GM12878 (cell line): ENCODE measurements around the gene CIPC. TPM values are rescaled to one million over a fixed set of nuclear protein-coding genes. Genes with fewer than 3 reads are reported as not detected.

Experiments used
- ATAC-seq: fragments of 200-7000 bp; cut with Tn5 transposase; 3 replicates; pipeline ENCODE4 v1.9.1; 2020; ENCODE audit warnings: mild to moderate bottlenecking, moderate library complexity
- BruUV-seq: library from RNA; stranded (reverse); fragments of 400-500 nt; replicated peaks from 2 replicates; lab custom pipeline; 2021; lab: Mats Ljungman, UMichigan
- CTCF ChIA-PET: fragments of 300-600 bp; sonication (Branson Sonifier 250); formaldehyde crosslinking; extraction: SDS; loops from one replicate; lab custom pipeline; 2021; ENCODE audit warnings: inconsistent platforms; lab: Yijun Ruan, JAX
- POLR2A ChIA-PET: fragments of 350-600 bp; formaldehyde crosslinking; extraction: SDS; loops from one replicate; lab custom pipeline; 2021; ENCODE audit warnings: inconsistent platforms; lab: Charles Lee
- RAD21 ChIA-PET: fragments of 300-600 bp; sonication (Branson Sonifier 250); formaldehyde crosslinking; loops from one replicate; lab custom pipeline; 2023; ENCODE audit warnings: antibody characterized with exemption; ENCODE audit not compliant: unreplicated experiment; lab: Charles Lee
- SMC1A ChIA-PET: fragments of 300-600 bp; sonication (Branson Sonifier 250); formaldehyde crosslinking; loops from one replicate; lab custom pipeline; 2023; ENCODE audit not compliant: unreplicated experiment, uncharacterized antibody; lab: Charles Lee
- DNase-seq: peaks from one replicate; pipeline ENCODE4 v3.0.0-alpha.2; 2011; ENCODE audit warnings: low read depth, low spot score
- FAIRE-seq: peaks from 3 replicates; lab custom pipeline; 2011; peaks lifted over from hg19 to GRCh38; lab: Jason Lieb, UNC
- H2AFZ ChIP-seq: 2 replicates; pipeline ENCODE4 v1.6.0; 2011; ENCODE audit warnings: low read depth, low read length, control low read depth; ENCODE audit not compliant: control insufficient read depth
- H3K27ac ChIP-seq: 2 replicates; pipeline ENCODE4 v1.5.1; 2011; ENCODE audit warnings: control low read depth; ENCODE audit not compliant: control insufficient read depth, insufficient read depth
- H3K27me3 ChIP-seq, 2 experiments: replicated peaks in 1 of 2; 2 replicates each; pipeline versions ENCODE4 v1.6.0 to v1.6.1; 2011; ENCODE audit warnings: low read length in 1 of 2; ENCODE audit not compliant: control insufficient read depth in 2 of 2, insufficient read depth in 2 of 2
- H3K36me3 ChIP-seq, 2 experiments: 2 replicates each; pipeline ENCODE4 v1.5.1; 2011; ENCODE audit warnings: low read length in 1 of 2; ENCODE audit not compliant: control insufficient read depth in 2 of 2, insufficient read depth in 2 of 2
- H3K4me1 ChIP-seq: 2 replicates; pipeline ENCODE4 v1.6.1; 2011; ENCODE audit warnings: mild to moderate bottlenecking, low read length, moderate library complexity, mixed read lengths; ENCODE audit not compliant: control insufficient read depth, insufficient read depth
- H3K4me2 ChIP-seq: 2 replicates; pipeline ENCODE4 v1.6.0; 2011; ENCODE audit warnings: control low read depth; ENCODE audit not compliant: control insufficient read depth, insufficient read depth
- H3K4me3 ChIP-seq: fragments of 200-600 bp; sonication (generic); 2 replicates; pipeline ENCODE4 v1.5.1; 2016
- H3K79me2 ChIP-seq: 2 replicates; pipeline ENCODE4 v1.6.0; 2011; ENCODE audit warnings: low read length; ENCODE audit not compliant: control insufficient read depth, insufficient read depth
- H3K9ac ChIP-seq: 2 replicates; pipeline ENCODE4 v1.8.0; 2011; ENCODE audit warnings: low read length, control low read depth, mixed read lengths; ENCODE audit not compliant: control insufficient read depth, insufficient read depth
- H3K9me3 ChIP-seq: replicated peaks from 3 replicates; pipeline ENCODE4 v1.5.1; 2011; ENCODE audit warnings: mild to moderate bottlenecking, low read length; ENCODE audit not compliant: control insufficient read depth, insufficient read depth
- H4K20me1 ChIP-seq: 2 replicates; pipeline ENCODE4 v1.6.0; 2011; ENCODE audit not compliant: control insufficient read depth, insufficient read depth
- GATAD2B ChIP-seq: fragments of 450-650 bp; conservative IDR thresholded peaks from 2 replicates; pipeline ENCODE4 v1.6.1; 2017; ENCODE audit warnings: low read depth, mild to moderate bottlenecking, moderate library complexity
- IKZF1 ChIP-seq: fragments of 450-650 bp; conservative IDR thresholded peaks from 2 replicates; pipeline ENCODE4 v1.6.1; 2017; ENCODE audit warnings: antibody characterized with exemption, mild to moderate bottlenecking
- MYB ChIP-seq: fragments of 150-350 bp; IDR thresholded peaks from 2 replicates; pipeline ENCODE4 v1.6.1; 2014; ENCODE audit warnings: mild to moderate bottlenecking, low read depth, low read length, borderline replicate concordance
- NFYB ChIP-seq: IDR thresholded peaks from 2 replicates; pipeline ENCODE4 v1.6.1; 2011; ENCODE audit warnings: low read depth, mild to moderate bottlenecking, low read length, improper control_type of control experiment, moderate library complexity; ENCODE audit not compliant: insufficient read depth
- PAX5 ChIP-seq: IDR thresholded peaks from 2 replicates; pipeline ENCODE4 v1.6.1; 2011; ENCODE audit warnings: low read depth, low read length, borderline replicate concordance
- RAD21 ChIP-seq: IDR thresholded peaks from 2 replicates; pipeline ENCODE4 v1.6.1; 2011; ENCODE audit warnings: mild to moderate bottlenecking, low read depth, low read length, moderate library complexity; ENCODE audit not compliant: insufficient read depth
- SMAD5 ChIP-seq: IDR thresholded peaks from 2 replicates; pipeline ENCODE4 v1.6.1; 2016; ENCODE audit warnings: antibody characterized with exemption, low read depth
- SP1 ChIP-seq: IDR thresholded peaks from one replicate; pipeline ENCODE4 v1.6.1; 2011; ENCODE audit warnings: low read depth, low read length
- SPI1 ChIP-seq: IDR thresholded peaks from 2 replicates; pipeline ENCODE4 v1.6.1; 2011; ENCODE audit warnings: low read depth, mild to moderate bottlenecking, low read length, moderate library complexity, borderline replicate concordance; ENCODE audit not compliant: insufficient read depth
- TBL1XR1 ChIP-seq: IDR thresholded peaks from 2 replicates; pipeline ENCODE4 v1.6.1; 2012; ENCODE audit warnings: low read depth, low read length, improper control_type of control experiment
- WGBS: methylation state at CpG from one replicate; pipeline ENCODE4 v1.1.6; 2016; ENCODE audit warnings: low lambda C conversion rate; ENCODE audit not compliant: insufficient replicate concordance, insufficient coverage; ENCODE audit errors: missing lambda C conversion rate; 5-methylcytosine and 5-hydroxymethylcytosine counted together
- in situ Hi-C: fragments of 300-500 bp; cut with MboI; formaldehyde crosslinking; loops from 9 replicates; pipeline ENCODE4 v1.14.3; 2018; ENCODE audit warnings: mixed read lengths
- intact Hi-C: fragments of 100-400 bp; cut with micrococcal nuclease; formaldehyde crosslinking; loops from one replicate; pipeline ENCODE4 v1.14.2; 2022; ENCODE audit not compliant: unreplicated experiment
- polyA plus RNA-seq, 11 experiments: library from polyadenylated mRNA; depleted of rRNA in 4 of 11; unstranded in 6 of 11; stranded (reverse) in 5 of 11; fragments of >200 nt; fragmentation: Nextera tagmentation in 4 of 11; fragmentation: Illumina TruSeq in 1 of 11; extraction: Ambion mirVana in 4 of 11; extraction: Trizol in 1 of 11; gene quantifications; 1 replicate in 1 of 11; 2 replicates in 10 of 11; pipeline versions ENCODE4 v1.2.1 to v1.2.3, GENCODE V29; 2011 to 2016; ENCODE audit warnings: inconsistent platforms in 2 of 11, missing spikeins in 2 of 11, low read depth in 1 of 11
- total RNA-seq, 4 experiments: library from RNA; depleted of rRNA in 3 of 4; stranded (reverse); fragments of >200 nt in 3 of 4; fragmentation: Illumina TruSeq in 1 of 4; extraction: Trizol in 1 of 4; gene quantifications; 2 replicates each; pipeline versions ENCODE4 v1.2.1 to v1.2.3, GENCODE V29; 2013 to 2021
- TF ChIP-seq, protein P1 (sequence below): IDR thresholded peaks from 2 replicates; pipeline ENCODE4 v1.6.1; 2011; ENCODE audit warnings: borderline replicate concordance, low read depth, mild to moderate bottlenecking, moderate library complexity, mixed read lengths, low read length; ENCODE audit not compliant: insufficient read depth; ENCODE audit errors: extremely low read length
- TF ChIP-seq, protein P2 (sequence below): fragments of 150-350 bp; IDR thresholded peaks from 2 replicates; pipeline ENCODE4 v1.6.1; 2014; ENCODE audit warnings: mild to moderate bottlenecking, low read depth, low read length
- TF ChIP-seq, protein P3 (sequence below): IDR thresholded peaks from 2 replicates; pipeline ENCODE4 v1.6.1; 2012; ENCODE audit warnings: improper control_type of control experiment, low read depth, low read length; ENCODE audit not compliant: insufficient replicate concordance

The CIPC gene
- total and polyA plus RNA-seq, 10 of the 15 experiments (the other 5 are each of a cell fraction or from before 2014, with no cell fraction given) = 5.6 to 29.5 (median 16.5) TPM

DNA sequence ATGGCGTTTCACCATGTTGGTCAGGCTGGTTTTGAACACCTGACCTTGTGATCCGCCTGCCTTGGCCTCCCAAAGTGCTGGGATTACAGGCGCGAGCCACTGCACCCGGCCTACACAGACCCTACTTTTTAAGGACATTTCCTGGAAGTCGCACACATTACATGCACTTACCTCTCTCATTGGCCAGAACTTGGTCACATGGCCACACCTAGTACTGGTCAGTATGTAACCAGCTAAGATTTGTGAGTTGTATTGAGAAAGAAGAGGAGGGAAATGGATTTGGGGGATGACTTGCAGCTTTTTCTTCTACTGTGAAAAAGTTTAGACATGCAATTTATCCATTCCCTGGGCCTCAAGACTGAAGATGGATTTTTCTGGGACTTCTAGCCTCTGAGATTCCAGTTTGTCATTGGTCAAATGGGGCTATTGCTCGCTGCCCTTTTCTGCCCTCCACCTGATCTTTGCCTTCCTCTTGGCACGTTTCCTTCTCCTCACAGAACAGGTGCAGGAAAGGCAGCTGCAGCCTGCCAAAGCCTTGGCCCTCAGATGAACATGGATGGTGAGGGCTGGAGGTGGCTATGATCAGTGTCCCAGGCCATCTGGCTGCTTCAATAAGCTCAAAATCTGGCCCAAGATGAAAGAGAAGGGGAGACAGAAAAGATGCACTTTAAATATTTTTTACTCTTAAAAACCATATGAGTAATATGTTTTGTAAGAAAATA, 50.6 kb downstream of the CIPC start:
- POLR2A ChIA-PET = interaction anchor here (0.6 to 1.4 kb wide), 2 partner anchors 13 to 599 kb away, joined by 3 to 5 read pairs; no protein-coding TSS in a partner anchor
- CTCF ChIA-PET = interaction anchor here (0.7 to 7.7 kb wide), 19 partner anchors 7 to 276 kb away, joined by 3 to 159 read pairs (median 4); partner anchors contain the start of genes CIPC and ZDHHC22
- Histone ChIP-seq H3K4me1 (no peaks in the 10 kb centered on the region), H3K9me3 (no peaks in the 10 kb centered on the region), H3K36me3 (no peaks in the 10 kb centered on the region), H3K9ac (no peak overlapping the region), H2AFZ (no peak overlapping the region), H4K20me1 (no peaks in the 10 kb centered on the region), H3K79me2 (no peaks in the 10 kb centered on the region), H3K4me3 (no peak overlapping the region), H3K27me3 (peaks cover 0 to 4% of the 10 kb centered on the region in 2 experiments; a peak in 2 of 4 replicates), H3K4me2 (no peak overlapping the region), H3K27ac (no peak overlapping the region)
- intact Hi-C loops (no loop called here), in situ Hi-C loops (no loop called here)
- no peak for DNase-seq
- ATAC-seq = peak; percentile 50; the same call in 2 of the 3 replicates
- no TSS peak for BruUV-seq
- WGBS = 37% methylated on average over 8 of the region's 8 CpGs
- RAD21 ChIA-PET = interaction anchor here (0.6 to 1.7 kb wide), 6 partner anchors 24 to 167 kb away, joined by 3 to 8 read pairs (median 4); no protein-coding TSS in a partner anchor
- TF ChIP-seq, protein P1, sequence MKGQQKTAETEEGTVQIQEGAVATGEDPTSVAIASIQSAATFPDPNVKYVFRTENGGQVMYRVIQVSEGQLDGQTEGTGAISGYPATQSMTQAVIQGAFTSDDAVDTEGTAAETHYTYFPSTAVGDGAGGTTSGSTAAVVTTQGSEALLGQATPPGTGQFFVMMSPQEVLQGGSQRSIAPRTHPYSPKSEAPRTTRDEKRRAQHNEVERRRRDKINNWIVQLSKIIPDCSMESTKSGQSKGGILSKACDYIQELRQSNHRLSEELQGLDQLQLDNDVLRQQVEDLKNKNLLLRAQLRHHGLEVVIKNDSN = peak; percentile 37
- no peak for TF ChIP-seq MYB
- no peak for TF ChIP-seq SMAD5
- TF ChIP-seq IKZF1 = no peak
- no peak for TF ChIP-seq PAX5
- TF ChIP-seq RAD21 = no peak
- TF ChIP-seq SPI1 = no peak
- no peak for TF ChIP-seq GATAD2B
- no peak for TF ChIP-seq SP1
- TF ChIP-seq, protein P2, sequence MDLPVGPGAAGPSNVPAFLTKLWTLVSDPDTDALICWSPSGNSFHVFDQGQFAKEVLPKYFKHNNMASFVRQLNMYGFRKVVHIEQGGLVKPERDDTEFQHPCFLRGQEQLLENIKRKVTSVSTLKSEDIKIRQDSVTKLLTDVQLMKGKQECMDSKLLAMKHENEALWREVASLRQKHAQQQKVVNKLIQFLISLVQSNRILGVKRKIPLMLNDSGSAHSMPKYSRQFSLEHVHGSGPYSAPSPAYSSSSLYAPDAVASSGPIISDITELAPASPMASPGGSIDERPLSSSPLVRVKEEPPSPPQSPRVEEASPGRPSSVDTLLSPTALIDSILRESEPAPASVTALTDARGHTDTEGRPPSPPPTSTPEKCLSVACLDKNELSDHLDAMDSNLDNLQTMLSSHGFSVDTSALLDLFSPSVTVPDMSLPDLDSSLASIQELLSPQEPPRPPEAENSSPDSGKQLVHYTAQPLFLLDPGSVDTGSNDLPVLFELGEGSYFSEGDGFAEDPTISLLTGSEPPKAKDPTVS = no peak
- TF ChIP-seq NFYB = peak; percentile 65
- TF ChIP-seq TBL1XR1 = no peak
- TF ChIP-seq, protein P3, sequence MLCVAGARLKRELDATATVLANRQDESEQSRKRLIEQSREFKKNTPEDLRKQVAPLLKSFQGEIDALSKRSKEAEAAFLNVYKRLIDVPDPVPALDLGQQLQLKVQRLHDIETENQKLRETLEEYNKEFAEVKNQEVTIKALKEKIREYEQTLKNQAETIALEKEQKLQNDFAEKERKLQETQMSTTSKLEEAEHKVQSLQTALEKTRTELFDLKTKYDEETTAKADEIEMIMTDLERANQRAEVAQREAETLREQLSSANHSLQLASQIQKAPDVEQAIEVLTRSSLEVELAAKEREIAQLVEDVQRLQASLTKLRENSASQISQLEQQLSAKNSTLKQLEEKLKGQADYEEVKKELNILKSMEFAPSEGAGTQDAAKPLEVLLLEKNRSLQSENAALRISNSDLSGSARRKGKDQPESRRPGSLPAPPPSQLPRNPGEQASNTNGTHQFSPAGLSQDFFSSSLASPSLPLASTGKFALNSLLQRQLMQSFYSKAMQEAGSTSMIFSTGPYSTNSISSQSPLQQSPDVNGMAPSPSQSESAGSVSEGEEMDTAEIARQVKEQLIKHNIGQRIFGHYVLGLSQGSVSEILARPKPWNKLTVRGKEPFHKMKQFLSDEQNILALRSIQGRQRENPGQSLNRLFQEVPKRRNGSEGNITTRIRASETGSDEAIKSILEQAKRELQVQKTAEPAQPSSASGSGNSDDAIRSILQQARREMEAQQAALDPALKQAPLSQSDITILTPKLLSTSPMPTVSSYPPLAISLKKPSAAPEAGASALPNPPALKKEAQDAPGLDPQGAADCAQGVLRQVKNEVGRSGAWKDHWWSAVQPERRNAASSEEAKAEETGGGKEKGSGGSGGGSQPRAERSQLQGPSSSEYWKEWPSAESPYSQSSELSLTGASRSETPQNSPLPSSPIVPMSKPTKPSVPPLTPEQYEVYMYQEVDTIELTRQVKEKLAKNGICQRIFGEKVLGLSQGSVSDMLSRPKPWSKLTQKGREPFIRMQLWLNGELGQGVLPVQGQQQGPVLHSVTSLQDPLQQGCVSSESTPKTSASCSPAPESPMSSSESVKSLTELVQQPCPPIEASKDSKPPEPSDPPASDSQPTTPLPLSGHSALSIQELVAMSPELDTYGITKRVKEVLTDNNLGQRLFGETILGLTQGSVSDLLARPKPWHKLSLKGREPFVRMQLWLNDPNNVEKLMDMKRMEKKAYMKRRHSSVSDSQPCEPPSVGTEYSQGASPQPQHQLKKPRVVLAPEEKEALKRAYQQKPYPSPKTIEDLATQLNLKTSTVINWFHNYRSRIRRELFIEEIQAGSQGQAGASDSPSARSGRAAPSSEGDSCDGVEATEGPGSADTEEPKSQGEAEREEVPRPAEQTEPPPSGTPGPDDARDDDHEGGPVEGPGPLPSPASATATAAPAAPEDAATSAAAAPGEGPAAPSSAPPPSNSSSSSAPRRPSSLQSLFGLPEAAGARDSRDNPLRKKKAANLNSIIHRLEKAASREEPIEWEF = no peak
- FAIRE-seq = no peak
- SMC1A ChIA-PET = interaction anchor here (1.1 to 5.3 kb wide), 12 partner anchors 9 to 276 kb away, joined by 3 to 26 read pairs (median 3); no protein-coding TSS in a partner anchor
